ENCODE results near the gene ATP10A.
"Not testable (repeated sequence)": the region's sequence is repeated elsewhere in the genome, so short reads cannot be mapped to it uniquely, and the experiment has no call there.

The ATP10A gene

GRCh38 chr15:25653371-25653770 is 209.8 kb downstream of the ATP10A start:
- Mint-ChIP-seq H3K36me3 (no peaks in the 10 kb centered on the region), H3K9me3 (no peaks in the 10 kb centered on the region), H3K27me3 (peaks cover 4% of the 10 kb centered on the region), H3K4me3 (no peak overlapping the region), H3K4me1 (no peaks in the 10 kb centered on the region), H3K27ac (no peak overlapping the region)
- no peak for DNase-seq
- CTCF ChIA-PET, result no interaction called here

GRCh38 chr15:25652704-25653103 is 210.4 kb downstream of the ATP10A start:
- no peak overlapping the region for H3K4me3 Mint-ChIP-seq
- CTCF ChIA-PET, result no interaction called here
- H3K4me1 Mint-ChIP-seq, result no peaks in the 10 kb centered on the region
- H3K36me3 Mint-ChIP-seq, result no peaks in the 10 kb centered on the region
- no peak overlapping the region for H3K27ac Mint-ChIP-seq
- H3K9me3 Mint-ChIP-seq, result no peaks in the 10 kb centered on the region
- H3K27me3 Mint-ChIP-seq, result peaks cover 4% of the 10 kb centered on the region
- DNase-seq, result no peak

DNA sequence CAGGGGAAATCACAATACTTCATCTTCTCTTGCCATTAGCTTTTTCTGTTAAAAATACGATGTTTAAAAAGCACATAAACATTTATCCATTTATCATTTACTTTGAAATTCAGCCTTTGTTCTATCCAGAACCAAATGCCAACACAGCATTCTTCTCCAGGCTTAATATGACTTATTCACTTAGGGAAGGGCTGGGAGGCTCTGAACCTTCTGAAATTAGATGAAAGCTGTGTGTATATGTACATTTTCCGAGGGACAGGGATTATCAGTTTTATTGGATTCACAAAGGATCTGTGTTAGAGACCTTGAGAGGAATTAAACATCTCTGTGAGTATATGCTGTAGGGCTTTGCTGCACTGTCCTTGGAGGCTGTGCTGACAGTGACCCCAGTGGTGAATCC is 213.7 kb downstream of the ATP10A start:
- Mint-ChIP-seq H3K9me3 (no peaks in the 10 kb centered on the region), H3K27me3 (peaks cover 8% of the 10 kb centered on the region), H3K4me3 (no peak overlapping the region), H3K27ac (no peak overlapping the region), H3K4me1 (no peaks in the 10 kb centered on the region), H3K36me3 (no peaks in the 10 kb centered on the region)
- DNase-seq, result no peak
- CTCF ChIA-PET, result interaction anchor here (0.5 kb wide), 1 partner anchor 288 kb away, joined by 3 read pairs; no protein-coding TSS in a partner anchor

DNA sequence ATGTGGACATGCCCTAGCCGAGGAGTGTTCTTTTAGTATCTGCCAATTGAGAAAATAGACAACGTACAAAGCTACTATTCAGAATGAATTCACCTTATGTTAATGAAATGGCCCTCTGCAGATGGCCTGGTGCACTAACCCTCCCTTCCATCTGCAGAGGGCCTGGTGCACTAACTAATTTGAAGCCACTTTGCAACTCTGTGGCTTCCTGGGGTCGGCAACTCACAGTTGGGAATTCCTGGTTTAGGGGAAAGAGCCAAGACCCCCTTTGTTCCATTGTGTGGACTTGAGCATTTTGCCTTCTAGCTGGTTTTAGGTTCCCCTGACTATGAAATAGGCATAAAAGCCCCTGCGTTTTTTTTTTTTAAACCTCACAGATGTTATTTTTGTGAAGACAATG is 220.0 kb downstream of the ATP10A start:
- CTCF ChIA-PET, result no interaction called here
- Mint-ChIP-seq H3K4me3 (no peak overlapping the region), H3K36me3 (no peaks in the 10 kb centered on the region), H3K9me3 (no peaks in the 10 kb centered on the region), H3K27ac (no peak overlapping the region), H3K4me1 (no peaks in the 10 kb centered on the region), H3K27me3 (peaks cover 29% of the 10 kb centered on the region)
- DNase-seq, result no peak

GRCh38 chr15:25641762-25642161 is 221.4 kb downstream of the ATP10A start:
- no peak overlapping the region for H3K4me3 Mint-ChIP-seq
- H3K4me1 Mint-ChIP-seq, result no peaks in the 10 kb centered on the region
- H3K36me3 Mint-ChIP-seq, result no peaks in the 10 kb centered on the region
- no peak for DNase-seq
- H3K27me3 Mint-ChIP-seq, result peaks cover 29% of the 10 kb centered on the region
- H3K9me3 Mint-ChIP-seq, result no peaks in the 10 kb centered on the region
- CTCF ChIA-PET, result no interaction called here
- H3K27ac Mint-ChIP-seq, result no peak overlapping the region

DNA sequence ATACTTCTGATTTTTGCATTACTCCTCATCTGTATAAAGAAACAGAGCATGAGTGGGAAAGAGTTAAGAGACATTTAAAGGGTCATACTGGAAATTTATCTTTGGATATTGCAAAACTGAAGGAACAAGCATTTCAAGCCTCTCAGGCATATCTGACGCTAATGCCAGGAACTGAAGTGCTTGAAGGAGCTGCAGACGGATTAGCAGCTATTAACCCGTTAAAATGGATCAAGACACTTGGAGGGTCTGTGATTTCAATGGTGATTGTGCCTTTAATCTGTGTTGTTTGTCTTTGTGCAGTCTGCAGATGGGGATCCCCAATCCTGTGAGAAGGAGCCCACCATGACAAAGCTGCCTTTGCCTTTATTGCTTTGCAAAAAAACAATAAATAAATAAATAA is 221.8 kb downstream of the ATP10A start:
- H3K4me3 Mint-ChIP-seq, result no peak overlapping the region
- H3K27me3 Mint-ChIP-seq, result peaks cover 29% of the 10 kb centered on the region
- CTCF ChIA-PET, result no interaction called here
- H3K27ac Mint-ChIP-seq, result no peak overlapping the region
- DNase-seq, result no peak
- no peaks in the 10 kb centered on the region for H3K4me1 Mint-ChIP-seq
- no peaks in the 10 kb centered on the region for H3K36me3 Mint-ChIP-seq
- no peaks in the 10 kb centered on the region for H3K9me3 Mint-ChIP-seq

GRCh38 chr15:25640959-25641358 is 222.2 kb downstream of the ATP10A start:
- peaks cover 29% of the 10 kb centered on the region for H3K27me3 Mint-ChIP-seq
- CTCF ChIA-PET, H3K4me3 Mint-ChIP-seq, H3K36me3 Mint-ChIP-seq, H3K4me1 Mint-ChIP-seq, H3K9me3 Mint-ChIP-seq, DNase-seq, H3K27ac Mint-ChIP-seq: not testable (repeated sequence)

DNA sequence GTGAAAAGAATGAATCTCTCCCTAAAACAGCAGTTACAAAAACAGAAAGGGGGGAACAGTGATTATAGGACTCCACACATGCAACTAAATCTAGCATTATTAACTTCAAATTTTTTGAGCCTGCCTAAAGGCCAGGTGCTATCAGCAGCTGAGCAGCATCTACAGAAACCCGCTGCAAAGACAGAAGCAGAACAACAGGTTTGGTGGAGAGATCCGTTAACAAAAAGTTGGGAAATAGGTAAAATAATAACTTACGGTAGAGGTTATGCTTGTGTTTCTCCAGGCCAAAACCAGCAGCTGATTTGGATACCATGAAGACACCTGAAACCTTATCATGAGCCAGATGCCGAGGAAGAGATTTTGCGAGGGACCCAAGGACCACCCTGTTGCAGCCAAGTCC is 222.7 kb downstream of the ATP10A start:
- Mint-ChIP-seq H3K27ac (no peak overlapping the region), H3K4me3 (no peak overlapping the region), H3K4me1 (no peaks in the 10 kb centered on the region), H3K9me3 (no peaks in the 10 kb centered on the region), H3K27me3 (peaks cover 29% of the 10 kb centered on the region), H3K36me3 (no peaks in the 10 kb centered on the region)
- DNase-seq, result no peak
- CTCF ChIA-PET, result no interaction called here

- CTCF ChIA-PET, H3K36me3 Mint-ChIP-seq: not testable (repeated sequence)
Observed at GRCh38 chr15:25636486-25636885, 226.6 kb downstream of the ATP10A start.

GRCh38 chr15:25635191-25635590 is 227.9 kb downstream of the ATP10A start:
- Mint-ChIP-seq H3K27ac (no peak overlapping the region), H3K36me3 (no peaks in the 10 kb centered on the region), H3K4me3 (no peak overlapping the region), H3K27me3 (no peaks in the 10 kb centered on the region), H3K9me3 (no peaks in the 10 kb centered on the region), H3K4me1 (no peaks in the 10 kb centered on the region)
- DNase-seq, result no peak
- CTCF ChIA-PET, result no interaction called here

More at GRCh38 chr15:25636486-25636885, 226.6 kb downstream of the ATP10A start:
- not testable (repeated sequence) for DNase-seq, H3K4me3 Mint-ChIP-seq, H3K9me3 Mint-ChIP-seq, H3K27me3 Mint-ChIP-seq, H3K4me1 Mint-ChIP-seq, H3K27ac Mint-ChIP-seq

DNA sequence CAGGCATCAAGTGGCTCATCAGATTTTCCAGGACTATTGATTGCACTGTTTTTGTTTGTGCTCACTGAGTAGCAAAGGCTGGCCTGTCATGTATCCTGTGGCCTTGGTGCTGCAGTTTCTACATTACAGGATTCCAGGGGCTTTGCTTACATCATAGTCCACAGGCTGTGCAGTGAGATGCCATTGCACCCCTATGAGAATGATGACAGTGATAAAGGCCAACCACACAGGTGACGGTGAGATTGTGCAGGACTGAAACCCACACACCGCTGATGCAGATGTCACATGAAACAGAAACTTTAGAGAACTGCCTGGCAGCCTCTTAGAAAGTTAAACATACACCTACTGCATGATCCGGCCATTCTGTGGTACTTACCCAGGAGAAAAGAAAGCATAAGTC is 229.3 kb downstream of the ATP10A start:
- Mint-ChIP-seq H3K36me3 (no peaks in the 10 kb centered on the region), H3K27ac (no peak overlapping the region), H3K9me3 (no peaks in the 10 kb centered on the region), H3K4me3 (no peak overlapping the region), H3K27me3 (no peaks in the 10 kb centered on the region), H3K4me1 (no peaks in the 10 kb centered on the region)
- CTCF ChIA-PET, result no interaction called here
- DNase-seq, result no peak

- H3K4me1 Mint-ChIP-seq, result no peaks in the 10 kb centered on the region
- no peak overlapping the region for H3K4me3 Mint-ChIP-seq
- no peaks in the 10 kb centered on the region for H3K36me3 Mint-ChIP-seq
- no peaks in the 10 kb centered on the region for H3K9me3 Mint-ChIP-seq
- no peak overlapping the region for H3K27ac Mint-ChIP-seq
- DNase-seq, result no peak
- CTCF ChIA-PET, result no interaction called here
- no peaks in the 10 kb centered on the region for H3K27me3 Mint-ChIP-seq
Observed at GRCh38 chr15:25631971-25632370, 231.2 kb downstream of the ATP10A start.
